HCT116 (cell line): ENCODE measurements around the gene BBS9. TPM values are rescaled to one million over a fixed set of nuclear protein-coding genes. Genes with fewer than 3 reads are reported as not detected.

Experiments
- ATAC-seq: fragments of 200-7000 bp; cut with Tn5 transposase; 2 replicates; pipeline ENCODE4 v1.9.1; 2020; ENCODE audit warnings: mild to moderate bottlenecking, moderate library complexity
- BruUV-seq: library from RNA; stranded (reverse); fragments of 400-500 nt; replicated peaks from 2 replicates; lab custom pipeline; 2021; lab: Mats Ljungman, UMichigan
- CTCF ChIA-PET: fragments of 300-600 bp; sonication (Branson Sonifier 250); formaldehyde crosslinking; loops from one replicate; lab custom pipeline; 2021; ENCODE audit warnings: antibody characterized with exemption; lab: Charles Lee
- POLR2A ChIA-PET: fragments of 300-600, 350-600 bp; sonication (Branson Sonifier 250); formaldehyde crosslinking; loops from one replicate; lab custom pipeline; 2021; ENCODE audit warnings: antibody characterized with exemption; lab: Charles Lee
- RAD21 ChIA-PET, 2 experiments: fragments of 300-600 bp; sonication (Branson Sonifier 250); formaldehyde crosslinking; loops; one replicate each; lab custom pipeline; 2023; ENCODE audit warnings: low total read pairs in 2 of 2; ENCODE audit not compliant: uncharacterized antibody in 2 of 2, unreplicated experiment in 2 of 2, low non-redundant PET in 1 of 2; lab: Charles Lee
- DNase-seq: peaks from one replicate; pipeline ENCODE4 v3.0.0-alpha.2; 2010; ENCODE audit warnings: low read depth, low spot score
- H2AFZ ChIP-seq: fragments of 200-600 bp; shearing (Covaris generic), sonication (generic); 2 replicates; pipeline ENCODE4 v1.6.1; 2017; ENCODE audit warnings: low read depth, mixed run types, mixed read lengths, antibody characterized with exemption, low read length; ENCODE audit not compliant: poor library complexity, severe bottlenecking
- H3K27ac ChIP-seq: 2 replicates; pipeline ENCODE4 v1.5.1; 2012; ENCODE audit warnings: low read depth, low read length
- H3K27me3 ChIP-seq: fragments of 200-600 bp; sonication (generic); 2 replicates; pipeline ENCODE4 v1.6.1; 2016; ENCODE audit warnings: mixed run types, low read length, mixed read lengths; ENCODE audit not compliant: insufficient read depth
- H3K36me3 ChIP-seq, 2 experiments: fragments of 200-500 bp in 1 of 2; fragments of 200-600 bp in 1 of 2; sonication (Bioruptor generic) in 1 of 2; sonication (generic) in 1 of 2; 2 replicates each; pipeline versions ENCODE4 v1.5.1 to v1.6.1; 2014 to 2016; ENCODE audit warnings: low read length in 2 of 2, inconsistent platforms in 1 of 2, mixed read lengths in 1 of 2, mixed run types in 1 of 2; ENCODE audit not compliant: insufficient read depth in 2 of 2, control insufficient read depth in 1 of 2
- H3K4me1 ChIP-seq, 2 experiments: fragments of 200-600 bp in 1 of 2; sonication (generic) in 1 of 2; 2 replicates each; pipeline versions ENCODE4 v1.5.1 to v1.6.1; 2012 to 2017; ENCODE audit warnings: low read length in 2 of 2, inconsistent platforms in 1 of 2, mild to moderate bottlenecking in 1 of 2, mixed read lengths in 1 of 2, mixed run types in 1 of 2, moderate library complexity in 1 of 2; ENCODE audit not compliant: insufficient read depth in 2 of 2, control insufficient read depth in 1 of 2
- H3K4me2 ChIP-seq: fragments of 200-600 bp; sonication (generic); 2 replicates; pipeline ENCODE4 v1.6.1; 2017; ENCODE audit warnings: mixed run types, low read length, mixed read lengths
- H3K4me3 ChIP-seq, 2 experiments: fragments of 200-600 bp in 1 of 2; sonication (generic) in 1 of 2; replicated peaks in 1 of 2; 2 replicates each; pipeline ENCODE4 v1.5.1; 2011 to 2016; ENCODE audit warnings: low read length in 2 of 2, control low read depth in 1 of 2, low read depth in 1 of 2, mild to moderate bottlenecking in 1 of 2, mixed read lengths in 1 of 2, mixed run types in 1 of 2
- H3K79me2 ChIP-seq: fragments of 200-600 bp; sonication (generic); 2 replicates; pipeline ENCODE4 v1.6.1; 2017; ENCODE audit warnings: mild to moderate bottlenecking, mixed run types, low read length, moderate library complexity, mixed read lengths; ENCODE audit not compliant: insufficient read depth
- H3K9ac ChIP-seq: fragments of 200-600 bp; sonication (generic); 2 replicates; pipeline ENCODE4 v1.6.1; 2016; ENCODE audit warnings: low read length, mixed read lengths
- H3K9me2 ChIP-seq: fragments of 200-600 bp; sonication (generic), shearing (Covaris generic); 2 replicates; pipeline ENCODE4 v1.6.1; 2017; ENCODE audit warnings: mixed run types, mild to moderate bottlenecking, moderate library complexity; ENCODE audit not compliant: insufficient read depth
- H3K9me3 ChIP-seq, 2 experiments: fragments of 200-500 bp in 1 of 2; fragments of 200-600 bp in 1 of 2; sonication (Bioruptor generic) in 1 of 2; sonication (generic) in 1 of 2; 2 replicates each; pipeline ENCODE4 v1.6.1; 2014 to 2017; ENCODE audit warnings: low read length in 2 of 2, mixed read lengths in 2 of 2, inconsistent platforms in 1 of 2, low read depth in 1 of 2, mild to moderate bottlenecking in 1 of 2, mixed run types in 1 of 2, moderate library complexity in 1 of 2; ENCODE audit not compliant: control insufficient read depth in 1 of 2, insufficient read depth in 1 of 2
- H4K20me1 ChIP-seq: fragments of 200-600 bp; sonication (generic), shearing (Covaris generic); 2 replicates; pipeline ENCODE4 v1.6.1; 2017; ENCODE audit warnings: mixed run types, mild to moderate bottlenecking, moderate library complexity; ENCODE audit not compliant: insufficient read depth
- CBX3 ChIP-seq: IDR thresholded peaks from 2 replicates; pipeline ENCODE4 v1.6.1; 2012; ENCODE audit warnings: low read depth
- ELF1 ChIP-seq: IDR thresholded peaks from 2 replicates; pipeline ENCODE4 v1.6.1; 2012; ENCODE audit warnings: low read depth, borderline replicate concordance
- JUND ChIP-seq: IDR thresholded peaks from 2 replicates; pipeline ENCODE4 v1.6.1; 2012
- MAX ChIP-seq: IDR thresholded peaks from 2 replicates; pipeline ENCODE4 v1.6.1; 2012
- POLR2AphosphoS5 ChIP-seq: IDR thresholded peaks from 2 replicates; pipeline ENCODE4 v1.6.1; 2011; ENCODE audit warnings: mild to moderate bottlenecking, low read depth, low read length, moderate library complexity
- RAD21 ChIP-seq: IDR thresholded peaks from 2 replicates; pipeline ENCODE4 v1.6.1; 2012; ENCODE audit warnings: low read depth, mild to moderate bottlenecking
- REST ChIP-seq: IDR thresholded peaks from 2 replicates; pipeline ENCODE4 v1.6.1; 2012; ENCODE audit warnings: low read depth
- SRF ChIP-seq: IDR thresholded peaks from 2 replicates; pipeline ENCODE4 v1.6.1; 2012; ENCODE audit warnings: low read depth
- YY1 ChIP-seq: IDR thresholded peaks from 2 replicates; pipeline ENCODE4 v1.6.1; 2011; ENCODE audit warnings: low read length, low read depth, moderate library complexity, mild to moderate bottlenecking; ENCODE audit not compliant: insufficient replicate concordance; ENCODE audit errors: extremely low read depth
- ZFX ChIP-seq: fragments of 450-650 bp; IDR thresholded peaks from 2 replicates; pipeline ENCODE4 v1.6.1; 2017
- ZNF274 ChIP-seq: fragments of 200-500 bp; sonication (Bioruptor generic); IDR thresholded peaks from 2 replicates; pipeline ENCODE4 v1.6.1; 2014; ENCODE audit warnings: mild to moderate bottlenecking, low read depth, low read length, inconsistent platforms
- intact Hi-C: fragments of 100-400 bp; cut with micrococcal nuclease; formaldehyde crosslinking; loops from 2 replicates; pipeline ENCODE4 v1.10.0; 2022
- total RNA-seq: library from RNA; stranded (reverse); gene quantifications from one replicate; pipeline ENCODE4 v1.2.1, GENCODE V29; 2021; ENCODE audit not compliant: unreplicated experiment
- TF ChIP-seq, protein P1 (sequence below): IDR thresholded peaks from 2 replicates; pipeline ENCODE4 v1.6.1; 2012
- TF ChIP-seq, protein P2 (sequence below), 3 experiments: fragments of 200-600 bp in 1 of 3; sonication (generic) in 1 of 3; IDR thresholded peaks in 2 of 3; conservative IDR thresholded peaks in 1 of 3; 2 replicates each; pipeline ENCODE4 v1.5.1; 2012 to 2017; ENCODE audit warnings: low read depth in 2 of 3, low read length in 2 of 3, antibody characterized with exemption in 1 of 3, borderline replicate concordance in 1 of 3, control low read depth in 1 of 3, mild to moderate bottlenecking in 1 of 3, mixed read lengths in 1 of 3, mixed run types in 1 of 3, moderate library complexity in 1 of 3; ENCODE audit not compliant: insufficient read depth in 1 of 3

BBS9 gene
- total RNA-seq, 1 experiment from 2014 or later: 7.1 TPM

GRCh38 chr7:33495207-33495606, 365.8 kb downstream of the BBS9 start:
- TF ChIP-seq RAD21 (no peak), ELF1 (no peak), JUND (no peak), ZNF274 (no peak), YY1 (no peak), ZFX (no peak), MAX (no peak), POLR2AphosphoS5 (no peak), CBX3 (no peak), REST (no peak), SRF (no peak)
- TF ChIP-seq, protein P1, sequence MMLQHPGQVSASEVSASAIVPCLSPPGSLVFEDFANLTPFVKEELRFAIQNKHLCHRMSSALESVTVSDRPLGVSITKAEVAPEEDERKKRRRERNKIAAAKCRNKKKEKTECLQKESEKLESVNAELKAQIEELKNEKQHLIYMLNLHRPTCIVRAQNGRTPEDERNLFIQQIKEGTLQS: no peak
- TF ChIP-seq, protein P2, sequence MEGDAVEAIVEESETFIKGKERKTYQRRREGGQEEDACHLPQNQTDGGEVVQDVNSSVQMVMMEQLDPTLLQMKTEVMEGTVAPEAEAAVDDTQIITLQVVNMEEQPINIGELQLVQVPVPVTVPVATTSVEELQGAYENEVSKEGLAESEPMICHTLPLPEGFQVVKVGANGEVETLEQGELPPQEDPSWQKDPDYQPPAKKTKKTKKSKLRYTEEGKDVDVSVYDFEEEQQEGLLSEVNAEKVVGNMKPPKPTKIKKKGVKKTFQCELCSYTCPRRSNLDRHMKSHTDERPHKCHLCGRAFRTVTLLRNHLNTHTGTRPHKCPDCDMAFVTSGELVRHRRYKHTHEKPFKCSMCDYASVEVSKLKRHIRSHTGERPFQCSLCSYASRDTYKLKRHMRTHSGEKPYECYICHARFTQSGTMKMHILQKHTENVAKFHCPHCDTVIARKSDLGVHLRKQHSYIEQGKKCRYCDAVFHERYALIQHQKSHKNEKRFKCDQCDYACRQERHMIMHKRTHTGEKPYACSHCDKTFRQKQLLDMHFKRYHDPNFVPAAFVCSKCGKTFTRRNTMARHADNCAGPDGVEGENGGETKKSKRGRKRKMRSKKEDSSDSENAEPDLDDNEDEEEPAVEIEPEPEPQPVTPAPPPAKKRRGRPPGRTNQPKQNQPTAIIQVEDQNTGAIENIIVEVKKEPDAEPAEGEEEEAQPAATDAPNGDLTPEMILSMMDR (IDR thresholded peaks at IDR 0.05 in 2 of 3, conservative IDR thresholded peaks at IDR 0.05 in 1 of 3; ENCODE audit: borderline replicate concordance in 1 of 3, insufficient read depth in 1 of 3, low read depth in 2 of 3, low read length in 2 of 3): no peak
- TF ChIP-seq, all 23 proteins: peak for 0
- no peak overlapping the region for H3K4me2 ChIP-seq
- no peaks in the 10 kb centered on the region for H3K27me3 ChIP-seq
- no peaks in the 10 kb centered on the region for H4K20me1 ChIP-seq
- H3K9me2 ChIP-seq: no peaks in the 10 kb centered on the region
- intact Hi-C loops: no loop called here
- H3K9me3 ChIP-seq: no peaks in the 10 kb centered on the region
- no peak for DNase-seq
- no peaks in the 10 kb centered on the region for H3K36me3 ChIP-seq
- H3K79me2 ChIP-seq: no peaks in the 10 kb centered on the region
- RAD21 ChIA-PET: no interaction called here
- no peak overlapping the region for H3K9ac ChIP-seq
- BruUV-seq: no TSS peak
- no peak for ATAC-seq
- H3K27ac ChIP-seq: no peak overlapping the region
- no peak overlapping the region for H2AFZ ChIP-seq
- POLR2A ChIA-PET: no interaction called here
- no peaks in the 10 kb centered on the region for H3K4me1 ChIP-seq
- CTCF ChIA-PET: no interaction called here
- H3K4me3 ChIP-seq: no peak overlapping the region
